ENCODE data around the gene FGGY.

FGGY gene

DNA sequence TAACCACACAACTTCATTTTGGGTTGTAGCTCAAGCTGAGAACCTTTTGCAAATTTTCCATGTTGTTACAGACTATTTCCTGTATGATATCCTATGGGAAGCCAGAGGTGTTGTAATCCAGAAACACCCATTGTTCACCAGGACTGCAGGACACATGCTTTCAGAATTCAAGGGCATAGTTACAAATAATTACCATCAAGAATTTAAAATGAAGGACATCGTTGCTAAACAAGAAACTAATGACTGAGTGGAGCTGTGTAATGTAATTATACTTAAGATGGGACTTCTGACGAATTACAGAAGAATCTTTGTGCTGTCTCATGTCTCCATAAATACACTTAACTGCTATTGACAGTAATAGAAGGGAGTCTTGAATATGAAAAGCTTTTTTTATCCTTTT lies 470.2 kb downstream of the FGGY start:
- Histone ChIP-seq H3K4me3 (ENCODE audit: low read depth, low read length) (no peak overlapping the region), H3K4me1 (ENCODE audit: control insufficient read depth, insufficient read depth, low read length) (no peaks in the 10 kb centered on the region), H3K27ac (ENCODE audit: extremely low read depth, low read depth, low read length) (no peak overlapping the region), H3K9me3 (ENCODE audit: control insufficient read depth, insufficient read depth, low read depth, low read length) (no peaks in the 10 kb centered on the region), H3K36me3 (ENCODE audit: control insufficient read depth in 2 of 2, insufficient read depth in 1 of 2, low read length in 2 of 2) (no peaks in the 10 kb centered on the region)
- ChIA-PET POLR2A (no interaction called here), CTCF (interaction anchor here (0.5 kb wide), 1 partner anchor 10 kb away, joined by 3 read pairs; no protein-coding TSS in a partner anchor)
- no peak for TF ChIP-seq ZNF2 (tag by site-specific recombination; IDR thresholded peaks at IDR 0.05)
- TF ChIP-seq HOXD13 (CRISPR knock-in tag; IDR thresholded peaks at IDR 0.05; ENCODE audit: borderline replicate concordance) = no peak
- no peak for TF ChIP-seq ZNF211 (tag by site-specific recombination; IDR thresholded peaks at IDR 0.05; ENCODE audit: low read depth)
- no peak for TF ChIP-seq HOXA7 (CRISPR knock-in tag; IDR thresholded peaks at IDR 0.05; ENCODE audit: borderline replicate concordance)
- no peak for TF ChIP-seq ZNF514 (tag by site-specific recombination; IDR thresholded peaks at IDR 0.05)
- TF ChIP-seq, protein P1, sequence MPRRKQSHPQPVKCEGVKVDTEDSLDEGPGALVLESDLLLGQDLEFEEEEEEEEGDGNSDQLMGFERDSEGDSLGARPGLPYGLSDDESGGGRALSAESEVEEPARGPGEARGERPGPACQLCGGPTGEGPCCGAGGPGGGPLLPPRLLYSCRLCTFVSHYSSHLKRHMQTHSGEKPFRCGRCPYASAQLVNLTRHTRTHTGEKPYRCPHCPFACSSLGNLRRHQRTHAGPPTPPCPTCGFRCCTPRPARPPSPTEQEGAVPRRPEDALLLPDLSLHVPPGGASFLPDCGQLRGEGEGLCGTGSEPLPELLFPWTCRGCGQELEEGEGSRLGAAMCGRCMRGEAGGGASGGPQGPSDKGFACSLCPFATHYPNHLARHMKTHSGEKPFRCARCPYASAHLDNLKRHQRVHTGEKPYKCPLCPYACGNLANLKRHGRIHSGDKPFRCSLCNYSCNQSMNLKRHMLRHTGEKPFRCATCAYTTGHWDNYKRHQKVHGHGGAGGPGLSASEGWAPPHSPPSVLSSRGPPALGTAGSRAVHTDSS (tag by site-specific recombination; IDR thresholded peaks at IDR 0.05) = no peak
- TF ChIP-seq KLF9 (tag by site-specific recombination; IDR thresholded peaks at IDR 0.05; ENCODE audit: low read depth) = no peak
- no peak for TF ChIP-seq OSR2 (tag by site-specific recombination; IDR thresholded peaks at IDR 0.05)
- TF ChIP-seq GLIS2 (tag by site-specific recombination; IDR thresholded peaks at IDR 0.05) = no peak
- TF ChIP-seq SP3 (tag by site-specific recombination; IDR thresholded peaks at IDR 0.05) = no peak
- TF ChIP-seq SCRT2 (tag by site-specific recombination; IDR thresholded peaks at IDR 0.05) = no peak
- TF ChIP-seq, protein P2, sequence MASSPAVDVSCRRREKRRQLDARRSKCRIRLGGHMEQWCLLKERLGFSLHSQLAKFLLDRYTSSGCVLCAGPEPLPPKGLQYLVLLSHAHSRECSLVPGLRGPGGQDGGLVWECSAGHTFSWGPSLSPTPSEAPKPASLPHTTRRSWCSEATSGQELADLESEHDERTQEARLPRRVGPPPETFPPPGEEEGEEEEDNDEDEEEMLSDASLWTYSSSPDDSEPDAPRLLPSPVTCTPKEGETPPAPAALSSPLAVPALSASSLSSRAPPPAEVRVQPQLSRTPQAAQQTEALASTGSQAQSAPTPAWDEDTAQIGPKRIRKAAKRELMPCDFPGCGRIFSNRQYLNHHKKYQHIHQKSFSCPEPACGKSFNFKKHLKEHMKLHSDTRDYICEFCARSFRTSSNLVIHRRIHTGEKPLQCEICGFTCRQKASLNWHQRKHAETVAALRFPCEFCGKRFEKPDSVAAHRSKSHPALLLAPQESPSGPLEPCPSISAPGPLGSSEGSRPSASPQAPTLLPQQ (tag by site-specific recombination; IDR thresholded peaks at IDR 0.05) = no peak
- TF ChIP-seq, protein P3, sequence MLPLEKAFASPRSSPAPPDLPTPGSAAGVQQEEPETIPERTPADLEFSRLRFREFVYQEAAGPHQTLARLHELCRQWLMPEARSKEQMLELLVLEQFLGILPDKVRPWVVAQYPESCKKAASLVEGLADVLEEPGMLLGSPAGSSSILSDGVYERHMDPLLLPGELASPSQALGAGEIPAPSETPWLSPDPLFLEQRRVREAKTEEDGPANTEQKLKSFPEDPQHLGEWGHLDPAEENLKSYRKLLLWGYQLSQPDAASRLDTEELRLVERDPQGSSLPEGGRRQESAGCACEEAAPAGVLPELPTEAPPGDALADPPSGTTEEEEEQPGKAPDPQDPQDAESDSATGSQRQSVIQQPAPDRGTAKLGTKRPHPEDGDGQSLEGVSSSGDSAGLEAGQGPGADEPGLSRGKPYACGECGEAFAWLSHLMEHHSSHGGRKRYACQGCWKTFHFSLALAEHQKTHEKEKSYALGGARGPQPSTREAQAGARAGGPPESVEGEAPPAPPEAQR (tag by site-specific recombination; IDR thresholded peaks at IDR 0.05) = no peak
- TF ChIP-seq ZNF214 (tag by site-specific recombination; IDR thresholded peaks at IDR 0.05; ENCODE audit: borderline replicate concordance) = no peak
- TF ChIP-seq ZNF664 (tag by site-specific recombination; IDR thresholded peaks at IDR 0.05) = no peak

DNA sequence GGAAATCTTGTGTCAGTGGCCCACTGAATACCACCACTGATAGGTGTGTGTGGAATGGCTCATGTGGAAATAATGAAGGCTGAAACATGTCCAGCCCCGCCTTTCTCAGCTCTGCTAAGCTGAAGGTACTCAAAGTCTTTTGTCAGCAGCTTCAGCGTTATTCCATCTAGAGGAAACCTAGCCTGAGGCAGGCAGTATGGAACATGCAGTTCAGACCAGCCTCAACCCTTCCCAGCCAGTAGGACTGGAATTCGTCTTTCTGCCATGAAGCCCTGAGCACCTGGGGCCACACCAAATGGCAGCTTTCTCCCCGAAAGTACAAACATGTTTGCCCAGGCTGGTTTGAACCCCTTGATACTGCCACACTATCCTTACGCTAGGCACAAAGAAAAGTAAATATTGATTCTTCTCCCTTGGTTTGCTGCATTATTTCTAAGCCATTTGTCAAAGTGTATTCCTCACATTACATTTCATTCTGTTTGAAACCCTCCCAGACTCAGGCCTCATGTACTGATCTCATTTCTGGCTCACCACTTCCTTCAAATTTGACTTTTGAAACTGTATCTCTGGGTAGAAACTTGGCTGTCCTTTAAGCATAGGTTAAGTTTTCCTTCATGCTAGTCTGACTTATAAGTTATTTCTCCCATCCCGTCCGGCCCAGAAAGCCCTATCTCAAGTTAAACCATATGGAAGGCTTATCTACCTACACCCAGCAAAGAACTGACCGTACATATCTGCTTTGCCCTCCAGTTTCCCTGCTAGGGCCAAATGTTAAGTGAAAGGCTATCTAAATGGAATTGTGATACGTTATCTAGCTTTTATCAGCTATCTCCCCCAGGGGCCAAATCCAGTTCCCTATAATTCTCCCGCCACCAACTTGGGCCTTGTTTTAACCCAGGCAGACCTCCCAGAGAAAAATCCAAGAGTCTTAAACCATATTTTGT lies 472.2 kb downstream of the FGGY start:
- H3K4me1 ChIP-seq (ENCODE audit: control insufficient read depth, insufficient read depth, low read length) = no peaks in the 10 kb centered on the region
- no peak overlapping the region for H3K27ac ChIP-seq (ENCODE audit: extremely low read depth, low read depth, low read length)
- CTCF ChIA-PET = interaction anchor here (1.1 kb wide), 1 partner anchor 10 kb away, joined by 5 read pairs; no protein-coding TSS in a partner anchor
- no peak overlapping the region for H3K4me3 ChIP-seq (ENCODE audit: low read depth, low read length)
- no peaks in the 10 kb centered on the region for H3K36me3 ChIP-seq (ENCODE audit: control insufficient read depth in 2 of 2, insufficient read depth in 1 of 2, low read length in 2 of 2)
- H3K9me3 ChIP-seq (ENCODE audit: control insufficient read depth, insufficient read depth, low read depth, low read length) = no peaks in the 10 kb centered on the region
- POLR2A ChIA-PET = interaction anchor here (1.2 kb wide), 1 partner anchor 46 kb away, joined by 3 read pairs; the partner anchor contains the start of gene HOOK1
- TF ChIP-seq ZNF366 (tag by site-specific recombination; conservative IDR thresholded peaks at IDR 0.05) = no peak
- no peak for TF ChIP-seq ZBTB20 (tag by site-specific recombination; IDR thresholded peaks at IDR 0.05)
- TF ChIP-seq, protein P4, sequence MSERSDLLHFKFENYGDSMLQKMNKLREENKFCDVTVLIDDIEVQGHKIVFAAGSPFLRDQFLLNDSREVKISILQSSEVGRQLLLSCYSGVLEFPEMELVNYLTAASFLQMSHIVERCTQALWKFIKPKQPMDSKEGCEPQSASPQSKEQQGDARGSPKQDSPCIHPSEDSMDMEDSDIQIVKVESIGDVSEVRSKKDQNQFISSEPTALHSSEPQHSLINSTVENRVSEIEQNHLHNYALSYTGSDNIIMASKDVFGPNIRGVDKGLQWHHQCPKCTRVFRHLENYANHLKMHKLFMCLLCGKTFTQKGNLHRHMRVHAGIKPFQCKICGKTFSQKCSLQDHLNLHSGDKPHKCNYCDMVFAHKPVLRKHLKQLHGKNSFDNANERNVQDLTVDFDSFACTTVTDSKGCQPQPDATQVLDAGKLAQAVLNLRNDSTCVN (tag by site-specific recombination; optimal IDR thresholded peaks at IDR 0.05) = no peak
- no peak for TF ChIP-seq ZNF423 (tag by site-specific recombination; IDR thresholded peaks at IDR 0.05)
- TF ChIP-seq, protein P5, sequence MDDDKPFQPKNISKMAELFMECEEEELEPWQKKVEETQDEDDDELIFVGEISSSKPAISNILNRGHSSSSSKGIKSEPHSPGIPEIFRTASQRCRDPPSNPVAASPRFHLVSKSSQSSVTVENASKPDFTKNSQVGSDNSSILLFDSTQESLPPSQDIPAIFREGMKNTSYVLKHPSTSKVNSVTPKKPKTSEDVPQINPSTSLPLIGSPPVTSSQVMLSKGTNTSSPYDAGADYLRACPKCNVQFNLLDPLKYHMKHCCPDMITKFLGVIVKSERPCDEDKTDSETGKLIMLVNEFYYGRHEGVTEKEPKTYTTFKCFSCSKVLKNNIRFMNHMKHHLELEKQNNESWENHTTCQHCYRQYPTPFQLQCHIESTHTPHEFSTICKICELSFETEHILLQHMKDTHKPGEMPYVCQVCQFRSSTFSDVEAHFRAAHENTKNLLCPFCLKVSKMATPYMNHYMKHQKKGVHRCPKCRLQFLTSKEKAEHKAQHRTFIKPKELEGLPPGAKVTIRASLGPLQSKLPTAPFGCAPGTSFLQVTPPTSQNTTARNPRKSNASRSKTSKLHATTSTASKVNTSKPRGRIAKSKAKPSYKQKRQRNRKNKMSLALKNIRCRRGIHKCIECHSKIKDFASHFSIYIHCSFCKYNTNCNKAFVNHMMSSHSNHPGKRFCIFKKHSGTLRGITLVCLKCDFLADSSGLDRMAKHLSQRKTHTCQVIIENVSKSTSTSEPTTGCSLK (tag by site-specific recombination; IDR thresholded peaks at IDR 0.05) = no peak
- no peak for TF ChIP-seq ZFP69B (tag by site-specific recombination; IDR thresholded peaks at IDR 0.05)
- TF ChIP-seq SALL2 (tag by site-specific recombination; IDR thresholded peaks at IDR 0.05; ENCODE audit: borderline replicate concordance) = no peak
- TF ChIP-seq ZNF623 (tag by site-specific recombination; IDR thresholded peaks at IDR 0.05) = no peak
- TF ChIP-seq ZNF274 (IDR thresholded peaks at IDR 0.05; ENCODE audit: low read length) = no peak
- TF ChIP-seq ZNF274 (tag by site-specific recombination; IDR thresholded peaks at IDR 0.05; ENCODE audit: borderline replicate concordance) = no peak
- no peak for TF ChIP-seq ZNF202 (tag by site-specific recombination; IDR thresholded peaks at IDR 0.05; ENCODE audit: borderline replicate concordance)

Data from HEK293 (cell line).